GM19468 (cell line): ENCODE results near the gene ELP4.

ENCODE experiments used
- ATAC-seq: cut with Tn5 transposase; IDR thresholded peaks from one replicate; pipeline ENCODE4 v1.9.1; 2021; ENCODE audit warnings: mild to moderate bottlenecking, moderate library complexity, moderate number of reproducible peaks; ENCODE audit not compliant: unreplicated experiment; ENCODE audit errors: extremely low read depth

Gene ELP4

GRCh38 chr11:31767066-31767465, 257.5 kb downstream of the ELP4 start:
- ATAC-seq = no peak

- ATAC-seq = no peak
Measured at GRCh38 chr11:31767685-31768084, 258.1 kb downstream of the ELP4 start.

- ATAC-seq = no peak
Measured at GRCh38 chr11:31768749-31769640, 259.4 kb downstream of the ELP4 start.

GRCh38 chr11:31770011-31770700, 260.6 kb downstream of the ELP4 start:
- ATAC-seq = no peak

- ATAC-seq = no peak
Measured at GRCh38 chr11:31772412-31772811, 262.8 kb downstream of the ELP4 start.

- no peak for ATAC-seq
Measured at GRCh38 chr11:31779374-31779791, 269.8 kb downstream of the ELP4 start.

GRCh38 chr11:31780078-31780477, 270.5 kb downstream of the ELP4 start:
- ATAC-seq = no peak

GRCh38 chr11:31780480-31780971, 271.0 kb downstream of the ELP4 start:
- no peak for ATAC-seq

GRCh38 chr11:31782257-31782656, 272.7 kb downstream of the ELP4 start:
- no peak for ATAC-seq

GRCh38 chr11:31783252-31783651, 273.7 kb downstream of the ELP4 start:
- ATAC-seq = no peak

- ATAC-seq = no peak
Measured at GRCh38 chr11:31784611-31785010, 275.0 kb downstream of the ELP4 start.

GRCh38 chr11:31786996-31787685, 277.6 kb downstream of the ELP4 start:
- ATAC-seq = no peak

- no peak for ATAC-seq
Measured at GRCh38 chr11:31788085-31788484, 278.5 kb downstream of the ELP4 start.

GRCh38 chr11:31790649-31791048, 281.1 kb downstream of the ELP4 start:
- no peak for ATAC-seq

GRCh38 chr11:31792036-31792435, 282.5 kb downstream of the ELP4 start:
- ATAC-seq = no peak

GRCh38 chr11:31792456-31792855, 282.9 kb downstream of the ELP4 start:
- no peak for ATAC-seq

- ATAC-seq = no peak
Measured at GRCh38 chr11:31793264-31793663, 283.7 kb downstream of the ELP4 start.

GRCh38 chr11:31794548-31794947, 285.0 kb downstream of the ELP4 start:
- ATAC-seq = no peak

GRCh38 chr11:31795706-31796498, 286.3 kb downstream of the ELP4 start:
- no peak for ATAC-seq
